CD4-positive, alpha-beta T cell (primary cell): ENCODE results near the gene TNF. TPM values are rescaled to one million over a fixed set of nuclear protein-coding genes. Genes with fewer than 3 reads are reported as not detected.

Experiments used
- ATAC-seq: fragments of 200-7000 bp; cut with Tn5 transposase; one replicate; pipeline ENCODE4 v1.10.0; 2022; ENCODE audit warnings: mild to moderate bottlenecking; ENCODE audit not compliant: poor library complexity
- CTCF ChIA-PET: fragments of 350-600 bp; sonication (Branson Sonifier 250); formaldehyde crosslinking; loops from one replicate; lab custom pipeline; 2021; ENCODE audit warnings: antibody characterized with exemption, inconsistent platforms; lab: Charles Lee
- POLR2A ChIA-PET: fragments of 350-600 bp; sonication (Branson Sonifier 250); formaldehyde crosslinking; loops from one replicate; lab custom pipeline; 2021; ENCODE audit warnings: antibody characterized with exemption, inconsistent platforms; lab: Charles Lee
- DNase-seq, 14 experiments: peaks; one replicate each; pipeline ENCODE4 v3.0.0-alpha.2; 2013 to 2020; ENCODE audit warnings: mixed read lengths in 2 of 14
- H3K27ac ChIP-seq, 2 donors: one replicate each; pipeline versions ENCODE4 v1.5.1 to v1.7.0; 2013; ENCODE audit warnings: low read length in 2 of 2, low read depth in 1 of 2, mild to moderate bottlenecking in 1 of 2
- H3K27me3 ChIP-seq, 2 experiments: 1 replicate in 1 of 2; 2 replicates in 1 of 2; pipeline versions ENCODE4 v1.6.1 to v1.7.0; 2013; ENCODE audit warnings: low read length in 2 of 2, control low read depth in 1 of 2, mild to moderate bottlenecking in 1 of 2, moderate library complexity in 1 of 2; ENCODE audit not compliant: insufficient read depth in 2 of 2, control insufficient read depth in 1 of 2
- H3K36me3 ChIP-seq: one replicate; pipeline ENCODE4 v1.6.1; 2013; ENCODE audit warnings: low read length, control low read depth; ENCODE audit not compliant: insufficient read depth
- H3K4me1 ChIP-seq: one replicate; pipeline ENCODE4 v1.6.1; 2013; ENCODE audit warnings: low read length, control low read depth; ENCODE audit not compliant: insufficient read depth
- H3K4me3 ChIP-seq: one replicate; pipeline ENCODE4 v1.5.1; 2013; ENCODE audit warnings: mild to moderate bottlenecking, low read length, moderate library complexity
- H3K9me3 ChIP-seq, 2 experiments: 1 replicate in 1 of 2; 2 replicates in 1 of 2; pipeline versions ENCODE4 v1.6.1 to v1.7.0; 2013; ENCODE audit warnings: low read length in 2 of 2, mild to moderate bottlenecking in 2 of 2, control low read depth in 1 of 2, moderate library complexity in 1 of 2; ENCODE audit not compliant: control insufficient read depth in 1 of 2, insufficient read depth in 1 of 2
- H3K27ac Mint-ChIP-seq: one replicate; pipeline ENCODE4 v1.8.0; 2020; ENCODE audit warnings: mixed read lengths
- H3K27me3 Mint-ChIP-seq: one replicate; pipeline ENCODE4 v1.8.0; 2021; ENCODE audit warnings: mixed read lengths
- H3K36me3 Mint-ChIP-seq: one replicate; pipeline ENCODE4 v1.8.0; 2021; ENCODE audit warnings: low read depth, mixed read lengths
- H3K4me1 Mint-ChIP-seq: one replicate; pipeline ENCODE4 v1.8.0; 2021; ENCODE audit warnings: low read depth, mixed read lengths
- H3K4me3 Mint-ChIP-seq: one replicate; pipeline ENCODE4 v1.8.0; 2020; ENCODE audit warnings: mild to moderate bottlenecking, mixed read lengths
- H3K9me3 Mint-ChIP-seq: one replicate; pipeline ENCODE4 v1.8.0; 2020; ENCODE audit warnings: mixed read lengths
- intact Hi-C, 2 experiments: fragments of 100-400 bp; cut with DNase I in 1 of 2; cut with micrococcal nuclease in 1 of 2; formaldehyde crosslinking; loops; one replicate each; pipeline versions ENCODE4 v1.15.1 to v1.9.0; 2023 to 2025; cut with DNase I, micrococcal nuclease
- total RNA-seq, 174 experiments: library from RNA in 2 of 174; stranded (reverse) in 2 of 174; gene quantifications; one replicate each; pipeline ENCODE4 v1.2.3 and lab custom pipeline; 2021 to 2026
- TF ChIP-seq, protein P1 (sequence below): fragments of 200-600 bp; IDR thresholded peaks from one replicate; pipeline ENCODE4 v1.8.0; 2022; ENCODE audit warnings: antibody characterized with exemption, mild to moderate bottlenecking

The TNF gene
- total RNA-seq, 2 experiments from 2014 or later, result 33.1 to 34.2 TPM

DNA sequence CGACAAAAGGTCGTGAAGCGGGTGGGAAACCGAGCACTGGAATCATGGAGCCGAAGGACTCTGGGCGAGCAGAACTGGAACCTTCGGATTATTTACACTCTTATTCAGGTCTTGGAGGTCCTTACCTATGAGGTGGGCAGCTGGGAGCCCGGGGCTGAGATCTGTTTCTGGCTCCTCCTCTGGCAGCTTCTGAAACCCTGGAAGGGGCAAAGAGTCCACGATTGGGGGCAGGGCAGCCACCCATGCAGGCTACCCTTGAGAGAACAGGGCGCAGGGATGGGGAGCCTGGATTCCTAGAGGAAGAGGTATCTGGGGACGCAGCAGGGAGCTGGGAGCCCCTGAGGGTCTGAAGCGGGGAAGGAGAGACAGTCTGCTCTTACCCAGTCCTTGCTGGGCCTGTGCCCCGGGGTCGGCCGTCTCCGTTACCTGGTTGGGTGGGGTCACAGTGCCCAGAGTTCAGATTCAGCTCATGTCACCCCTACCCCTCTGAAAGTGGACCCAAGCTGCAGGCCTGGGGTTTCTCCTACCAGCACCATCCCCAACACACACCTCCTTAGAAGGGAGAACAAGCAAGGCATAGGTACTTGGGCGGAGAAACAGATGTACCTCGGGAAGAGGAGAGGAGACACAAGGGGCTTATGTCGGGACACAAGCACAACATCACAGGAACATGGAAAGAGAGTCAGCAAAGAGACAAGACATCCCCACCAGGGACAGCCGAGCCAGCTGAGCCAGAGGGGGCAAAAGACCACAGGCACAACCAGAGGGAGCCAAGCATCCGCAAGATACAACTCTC, 6.3 kb downstream of the TNF start:
- POLR2A ChIA-PET, result interaction anchor here (0.6 to 34.9 kb wide), 19 partner anchors 5 to 1390 kb away, joined by 3 to 1160 read pairs (median 8); partner anchors contain the start of genes ATP6V1G2, BAG6, CSNK2B and DDX39B
- CTCF ChIA-PET, result interaction anchor here (0.7 to 16.9 kb wide), 9 partner anchors 12 to 88 kb away, joined by 3 to 353 read pairs (median 8); partner anchors contain the start of genes ATP6V1G2, DDX39B, NCR3 and NFKBIL1
- H3K36me3 Mint-ChIP-seq, result peaks cover 57% of the 10 kb centered on the region
- peak overlapping the region; percentile 85 for H3K27ac Mint-ChIP-seq
- DNase-seq, result peak in 7 of 14 experiments; percentile 17 to 57 (median 29)
- H3K9me3 Mint-ChIP-seq, result no peaks in the 10 kb centered on the region
- TF ChIP-seq, protein P1, sequence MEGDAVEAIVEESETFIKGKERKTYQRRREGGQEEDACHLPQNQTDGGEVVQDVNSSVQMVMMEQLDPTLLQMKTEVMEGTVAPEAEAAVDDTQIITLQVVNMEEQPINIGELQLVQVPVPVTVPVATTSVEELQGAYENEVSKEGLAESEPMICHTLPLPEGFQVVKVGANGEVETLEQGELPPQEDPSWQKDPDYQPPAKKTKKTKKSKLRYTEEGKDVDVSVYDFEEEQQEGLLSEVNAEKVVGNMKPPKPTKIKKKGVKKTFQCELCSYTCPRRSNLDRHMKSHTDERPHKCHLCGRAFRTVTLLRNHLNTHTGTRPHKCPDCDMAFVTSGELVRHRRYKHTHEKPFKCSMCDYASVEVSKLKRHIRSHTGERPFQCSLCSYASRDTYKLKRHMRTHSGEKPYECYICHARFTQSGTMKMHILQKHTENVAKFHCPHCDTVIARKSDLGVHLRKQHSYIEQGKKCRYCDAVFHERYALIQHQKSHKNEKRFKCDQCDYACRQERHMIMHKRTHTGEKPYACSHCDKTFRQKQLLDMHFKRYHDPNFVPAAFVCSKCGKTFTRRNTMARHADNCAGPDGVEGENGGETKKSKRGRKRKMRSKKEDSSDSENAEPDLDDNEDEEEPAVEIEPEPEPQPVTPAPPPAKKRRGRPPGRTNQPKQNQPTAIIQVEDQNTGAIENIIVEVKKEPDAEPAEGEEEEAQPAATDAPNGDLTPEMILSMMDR, result no peak
- H3K27ac ChIP-seq, result peak overlapping the region; percentile 82 to 95
- peaks cover 84% of the 10 kb centered on the region for H3K4me1 Mint-ChIP-seq
- peak overlapping the region; percentile 97 for H3K4me3 ChIP-seq
- H3K9me3 ChIP-seq, result no peaks in the 10 kb centered on the region
- peaks cover 41% of the 10 kb centered on the region for H3K36me3 ChIP-seq
- intact Hi-C loops, result loop anchor here (1.0 to 10.0 kb wide), 4 partner anchors 9 to 253 kb away; partner anchors contain the start of gene LTA (in 1 of the 2)
- peak overlapping the region; percentile 97 for H3K4me3 Mint-ChIP-seq
- no peaks in the 10 kb centered on the region for H3K27me3 ChIP-seq
- no peaks in the 10 kb centered on the region for H3K27me3 Mint-ChIP-seq
- H3K4me1 ChIP-seq, result peaks cover 83% of the 10 kb centered on the region
- no peak for ATAC-seq

DNA sequence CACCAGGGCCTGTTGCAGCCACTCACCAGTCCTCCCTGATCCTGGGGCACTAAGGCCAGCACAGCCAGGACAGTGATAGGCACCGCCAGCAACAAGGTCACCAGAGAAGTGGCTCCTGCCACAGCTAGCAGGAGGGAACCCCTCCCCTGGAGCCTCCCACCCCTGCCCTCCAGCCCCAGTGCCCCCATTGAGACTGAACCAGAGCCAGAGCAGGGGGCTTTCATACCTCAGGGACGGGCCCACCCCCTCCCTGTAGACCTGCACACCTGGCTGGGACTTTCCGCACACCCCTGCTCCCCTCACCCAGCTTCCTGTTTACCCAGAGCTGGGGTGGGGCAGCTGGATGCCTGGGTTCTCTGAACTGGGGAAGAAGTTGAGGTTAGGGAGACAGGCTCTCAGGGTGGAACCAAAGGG, 6.9 kb downstream of the TNF start, which contains the start of gene LTB:
TSS of gene LTB (minus strand) at position 195 of the 414 bp plus-strand sequence. CDS start at position 188, 7 bp downstream.
- peaks cover 84% of the 10 kb centered on the region for H3K4me1 Mint-ChIP-seq
- Histone ChIP-seq H3K27ac (peak within 1 kb of the TSS; percentile 82 to 95), H3K4me3 (peak within 1 kb of the TSS; percentile 97), H3K27me3 (no peaks in the 10 kb centered on the region), H3K4me1 (peaks cover 83% of the 10 kb centered on the region), H3K36me3 (peaks cover 35% of the 10 kb centered on the region), H3K9me3 (no peaks in the 10 kb centered on the region)
- ChIA-PET CTCF (interaction anchor here (1.2 to 16.9 kb wide), 5 partner anchors 14 to 88 kb away, joined by 3 to 353 read pairs (median 8); partner anchors contain the start of genes ATP6V1G2, NCR3 and NFKBIL1), POLR2A (interaction anchor here (0.6 to 34.9 kb wide), 23 partner anchors 4 to 1389 kb away, joined by 3 to 1160 read pairs (median 6); partner anchors contain the start of genes ABHD16A, ATP6V1G2, BAG6 and C6orf47)
- TF ChIP-seq, protein P1, result no peak
- H3K4me3 Mint-ChIP-seq, result peak within 1 kb of the TSS; percentile 97
- H3K36me3 Mint-ChIP-seq, result peaks cover 51% of the 10 kb centered on the region
- peak; percentile 43 to 90 (median 77) for DNase-seq
- peak within 1 kb of the TSS; percentile 85 for H3K27ac Mint-ChIP-seq
- ATAC-seq, result peak; percentile 65
- intact Hi-C loops, result loop anchor here in 1 of 2 experiments (10.0 kb wide), 1 partner anchor 253 kb away; no protein-coding TSS in a partner anchor
- no peaks in the 10 kb centered on the region for H3K9me3 Mint-ChIP-seq
- H3K27me3 Mint-ChIP-seq, result no peaks in the 10 kb centered on the region

DNA sequence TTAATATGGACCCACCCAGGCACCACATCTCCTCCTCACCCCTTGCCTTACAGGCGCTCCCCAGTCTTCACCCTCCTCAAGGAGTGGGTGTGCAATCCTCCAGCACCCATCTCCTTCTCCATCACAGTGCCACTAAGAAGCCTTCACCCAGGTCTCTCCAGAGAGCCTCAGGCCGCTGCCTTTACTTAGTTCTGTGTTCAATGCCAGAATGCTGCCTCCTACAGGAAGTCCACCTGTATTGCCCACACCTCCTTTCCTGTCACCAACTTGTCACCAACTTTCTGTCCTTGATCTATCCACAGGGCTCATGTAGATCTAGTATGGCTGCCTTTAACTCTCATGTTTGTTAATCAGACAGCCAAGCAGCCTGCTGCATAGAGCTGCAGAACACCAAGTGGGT, 10.1 kb downstream of the TNF start:
- POLR2A ChIA-PET, result interaction anchor here (0.5 to 34.9 kb wide), 6 partner anchors 1 to 1399 kb away, joined by 3 to 1160 read pairs (median 163); partner anchors contain the start of genes ATP6V1G2, BAG6, DDX39B and LST1
- peak overlapping the region; percentile 32 for H3K4me3 ChIP-seq
- TF ChIP-seq, protein P1, result peak; percentile 44

More for the DNA sequence above, 10.1 kb downstream of the TNF start:
- Mint-ChIP-seq H3K4me1 (peaks cover 78% of the 10 kb centered on the region), H3K36me3 (peaks cover 25% of the 10 kb centered on the region), H3K27me3 (no peaks in the 10 kb centered on the region), H3K27ac (peak overlapping the region; percentile 85), H3K9me3 (no peaks in the 10 kb centered on the region), H3K4me3 (peak overlapping the region; percentile 80)
- intact Hi-C loops, result loop anchor here in 1 of 2 experiments (10.0 kb wide), 1 partner anchor 249 kb away; no protein-coding TSS in a partner anchor
- Histone ChIP-seq H3K4me1 (peaks cover 78% of the 10 kb centered on the region), H3K9me3 (no peaks in the 10 kb centered on the region), H3K27me3 (no peaks in the 10 kb centered on the region), H3K36me3 (peaks cover 9% of the 10 kb centered on the region), H3K27ac (peak overlapping the region; percentile 75 to 95)
- DNase-seq (peak in 8 of 14 experiments; percentile 30 to 80 (median 56)), ATAC-seq (peak; percentile 28)
- CTCF ChIA-PET, result interaction anchor here (1.0 to 16.9 kb wide), 5 partner anchors 10 to 68 kb away, joined by 3 to 353 read pairs (median 9); partner anchors contain the start of gene NCR3
